NOMO-1 treated with DMSO at 0.1 percent for 48 hours (cell line): Measurements from ENCODE around the gene HAUS3.
"Not testable (repeated sequence)": the region's sequence is repeated elsewhere in the genome, so short reads cannot be mapped to it uniquely, and the experiment has no call there.

Experiments
- DNase-seq: peaks from one replicate; lab custom pipeline; 2025; ENCODE audit not compliant: unreplicated experiment; lab: John Stamatoyannopoulos, UW

Gene HAUS3

GRCh38 chr4:2276581-2277325 is 34.8 kb upstream of the HAUS3 start:
- DNase-seq, result no peak

GRCh38 chr4:2275546-2276251 is 33.8 kb upstream of the HAUS3 start:
- no peak for DNase-seq

- not testable (repeated sequence) for DNase-seq
Measured at GRCh38 chr4:2275044-2275397, 33.1 kb upstream of the HAUS3 start.

- DNase-seq, result no peak
Measured at GRCh38 chr4:2274320-2275043, 32.6 kb upstream of the HAUS3 start.

GRCh38 chr4:2273657-2274319 is 31.9 kb upstream of the HAUS3 start:
- no peak for DNase-seq

GRCh38 chr4:2273221-2273620 is 31.3 kb upstream of the HAUS3 start:
- DNase-seq, result no peak

GRCh38 chr4:2272828-2273120 is 30.9 kb upstream of the HAUS3 start:
- DNase-seq, result no peak

GRCh38 chr4:2272026-2272827 is 30.3 kb upstream of the HAUS3 start:
- DNase-seq, result no peak

GRCh38 chr4:2271279-2272025 is 29.5 kb upstream of the HAUS3 start:
- no peak for DNase-seq

GRCh38 chr4:2270341-2271165 is 28.6 kb upstream of the HAUS3 start:
- DNase-seq, result no peak

- DNase-seq, result no peak
Measured at GRCh38 chr4:2269618-2270163, 27.8 kb upstream of the HAUS3 start.

GRCh38 chr4:2269206-2269531 is 27.2 kb upstream of the HAUS3 start:
- no peak for DNase-seq

GRCh38 chr4:2268357-2269205 is 26.7 kb upstream of the HAUS3 start:
- no peak for DNase-seq

GRCh38 chr4:2267841-2268240 is 25.9 kb upstream of the HAUS3 start:
- DNase-seq, result no peak

GRCh38 chr4:2267320-2267811 is 25.4 kb upstream of the HAUS3 start:
- DNase-seq, result no peak

GRCh38 chr4:2266821-2267220 is 24.9 kb upstream of the HAUS3 start:
- no peak for DNase-seq

GRCh38 chr4:2266181-2266580 is 24.3 kb upstream of the HAUS3 start:
- DNase-seq, result no peak
